ENCODE measurements around the gene CAP2.

Gene CAP2

GRCh38 chr6:17589406-17590096, 196.2 kb downstream of the CAP2 start:
- TF ChIP-seq CTCF (conservative IDR thresholded peaks at IDR 0.05) (peak; percentile 31), ZFX (IDR thresholded peaks at IDR 0.05) (no peak)
- no peak overlapping the region for H3K27ac ChIP-seq

GRCh38 chr6:17591287-17591686, 197.9 kb downstream of the CAP2 start:
- no peak for TF ChIP-seq ZFX (IDR thresholded peaks at IDR 0.05)
- no peak for TF ChIP-seq CTCF (conservative IDR thresholded peaks at IDR 0.05)
- no peak overlapping the region for H3K27ac ChIP-seq

DNA sequence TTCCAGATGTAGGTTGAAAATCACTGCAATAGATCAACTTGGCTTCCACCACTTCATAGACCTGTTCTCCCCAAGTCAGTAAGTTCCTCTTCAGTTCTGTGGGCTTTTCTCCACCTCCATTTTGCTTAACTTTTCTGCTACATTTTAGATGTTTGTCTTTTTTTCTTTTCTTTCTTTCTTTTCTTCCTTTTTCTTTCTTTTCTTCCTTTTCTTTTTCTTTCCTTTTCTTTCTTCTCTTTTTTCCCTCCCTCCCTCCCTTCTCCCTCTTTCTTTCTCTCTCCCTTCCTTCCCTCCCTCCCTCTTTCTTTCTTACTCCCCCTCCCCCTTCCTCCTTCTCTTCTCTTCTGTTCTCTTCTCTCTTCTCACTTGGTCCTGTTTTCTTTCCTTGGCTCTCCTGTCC, 199.9 kb downstream of the CAP2 start:
- no peak overlapping the region for H3K27ac ChIP-seq
- TF ChIP-seq CTCF (conservative IDR thresholded peaks at IDR 0.05): no peak
- TF ChIP-seq ZFX (IDR thresholded peaks at IDR 0.05): no peak

GRCh38 chr6:17596085-17596484, 202.7 kb downstream of the CAP2 start:
- TF ChIP-seq ZFX (IDR thresholded peaks at IDR 0.05) (no peak), CTCF (conservative IDR thresholded peaks at IDR 0.05) (no peak)
- H3K27ac ChIP-seq: no peak overlapping the region

DNA sequence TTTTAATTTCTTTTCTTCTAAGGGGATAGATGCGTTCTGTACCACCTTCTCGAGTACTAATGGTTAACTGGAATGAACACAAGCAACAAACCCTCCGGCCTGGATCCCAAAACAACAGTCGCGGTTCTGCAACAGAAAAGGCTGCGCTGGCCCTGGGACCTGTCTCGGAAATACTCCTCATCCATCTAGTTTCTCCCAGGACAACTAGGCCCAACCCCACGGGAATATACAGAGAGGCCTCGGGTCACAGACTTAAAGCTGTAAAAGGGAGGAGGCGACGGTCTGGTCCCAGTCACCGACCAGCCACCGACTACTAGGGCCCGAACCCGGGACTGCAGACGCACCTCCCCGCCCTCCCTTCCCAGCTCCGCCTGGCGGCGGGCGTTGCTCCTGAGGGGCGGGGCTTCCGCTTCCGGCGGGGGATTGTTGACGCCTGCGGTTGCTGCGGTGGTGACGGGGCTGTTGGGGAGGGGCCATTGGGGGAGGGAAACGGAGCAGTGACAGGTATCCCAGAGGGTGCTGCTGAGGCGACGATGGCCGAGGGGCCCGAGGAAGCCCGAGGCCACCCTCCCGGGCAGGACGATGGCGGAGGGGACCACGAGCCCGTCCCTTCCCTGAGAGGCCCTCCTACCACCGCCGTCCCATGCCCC, 206.6 kb downstream of the CAP2 start, which contains the start of gene FAM8A1:
TSS of gene FAM8A1 (plus strand) at position 426 of the 650 bp plus-strand sequence. CDS start at position 534, 108 bp downstream.
- no peak for TF ChIP-seq ZFX (IDR thresholded peaks at IDR 0.05)
- peak; percentile 34 for TF ChIP-seq CTCF (conservative IDR thresholded peaks at IDR 0.05)
- H3K27ac ChIP-seq: peak within 1 kb of the TSS; percentile 93

GRCh38 chr6:17600527-17601385, 207.4 kb downstream of the CAP2 start:
- TF ChIP-seq ZFX (IDR thresholded peaks at IDR 0.05): peak; percentile 78
- TF ChIP-seq CTCF (conservative IDR thresholded peaks at IDR 0.05): peak; percentile 9
- H3K27ac ChIP-seq: peak overlapping the region; percentile 93

DNA sequence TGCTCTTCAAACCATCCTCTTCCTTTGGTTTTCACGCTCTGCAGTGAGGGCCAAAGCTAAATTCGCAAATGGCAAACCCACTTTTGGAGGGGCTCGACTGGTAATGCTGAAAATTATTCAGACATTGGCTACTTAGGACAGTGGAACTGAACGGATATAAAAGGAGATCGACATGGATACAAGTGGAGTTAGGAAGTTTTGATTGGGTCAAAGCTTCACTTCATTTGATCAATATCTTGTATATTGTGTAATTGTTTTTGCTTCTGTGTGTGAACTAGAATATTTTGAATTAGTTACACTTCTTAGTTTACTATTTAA, 207.9 kb downstream of the CAP2 start:
- peak overlapping the region; percentile 93 for H3K27ac ChIP-seq

More for the DNA sequence above, 207.9 kb downstream of the CAP2 start:
- no peak for TF ChIP-seq ZFX (IDR thresholded peaks at IDR 0.05)
- no peak for TF ChIP-seq CTCF (conservative IDR thresholded peaks at IDR 0.05)
